Skeletal muscle tissue (tissue), 4 donors: Measurements from ENCODE around the gene RBMS1. TPM values are rescaled to one million over a fixed set of nuclear protein-coding genes. Genes with fewer than 3 reads are reported as not detected.

Experiments used
- H3K27ac ChIP-seq: one replicate; pipeline ENCODE4 v1.7.0; 2013; ENCODE audit warnings: mild to moderate bottlenecking, low read depth, low read length, inconsistent platforms
- H3K27me3 ChIP-seq, 3 donors: one replicate each; pipeline ENCODE4 v1.7.0; 2013; ENCODE audit warnings: low read length in 3 of 3; ENCODE audit not compliant: control insufficient read depth in 3 of 3, insufficient read depth in 3 of 3
- H3K36me3 ChIP-seq, 3 donors: one replicate each; pipeline ENCODE4 v1.7.0; 2013; ENCODE audit warnings: low read length in 3 of 3; ENCODE audit not compliant: control insufficient read depth in 3 of 3, insufficient read depth in 3 of 3
- H3K4me1 ChIP-seq, 3 donors: one replicate each; pipeline ENCODE4 v1.7.0; 2013; ENCODE audit warnings: low read length in 3 of 3, mild to moderate bottlenecking in 3 of 3; ENCODE audit not compliant: control insufficient read depth in 3 of 3, insufficient read depth in 3 of 3
- H3K4me3 ChIP-seq, 3 donors: one replicate each; pipeline ENCODE4 v1.7.0; 2013; ENCODE audit warnings: low read length in 3 of 3
- H3K9ac ChIP-seq, 3 donors: one replicate each; pipeline ENCODE4 v1.7.0; 2013; ENCODE audit warnings: low read length in 3 of 3, mild to moderate bottlenecking in 3 of 3, moderate library complexity in 2 of 3, low read depth in 1 of 3
- H3K9me3 ChIP-seq, 3 donors: one replicate each; pipeline ENCODE4 v1.7.0; 2013; ENCODE audit warnings: low read length in 3 of 3; ENCODE audit not compliant: control insufficient read depth in 3 of 3
- total RNA-seq: library from RNA; depleted of rRNA; stranded (reverse); fragments of >200 nt; gene quantifications from one replicate; pipeline ENCODE4 v1.2.3, GENCODE V29; 2014
- donor health status: Osteomylitis.

The RBMS1 gene
- total RNA-seq, 1 donor from 2014 or later, result 48.0 TPM

GRCh38 chr2:160322320-160322719 is 171.3 kb downstream of the RBMS1 start:
- Histone ChIP-seq H3K27ac (no peak overlapping the region), H3K4me3 (no peak overlapping the region), H3K9me3 (no peaks in the 10 kb centered on the region), H3K36me3 (no peaks in the 10 kb centered on the region), H3K27me3 (no peaks in the 10 kb centered on the region), H3K4me1 (peaks cover 21 to 27% (median 22%) of the 10 kb centered on the region in 3 donors), H3K9ac (no peak overlapping the region)

GRCh38 chr2:160321006-160321405 is 172.6 kb downstream of the RBMS1 start:
- Histone ChIP-seq H3K4me1 (peaks cover 26 to 29% (median 29%) of the 10 kb centered on the region in 3 donors), H3K9me3 (no peaks in the 10 kb centered on the region), H3K9ac (no peak overlapping the region), H3K4me3 (no peak overlapping the region), H3K27me3 (no peaks in the 10 kb centered on the region), H3K27ac (no peak overlapping the region), H3K36me3 (no peaks in the 10 kb centered on the region)

GRCh38 chr2:160319700-160320099 is 173.9 kb downstream of the RBMS1 start:
- Histone ChIP-seq H3K9me3 (no peaks in the 10 kb centered on the region), H3K9ac (no peak overlapping the region), H3K27me3 (no peaks in the 10 kb centered on the region), H3K4me3 (no peak overlapping the region), H3K4me1 (peaks cover 20 to 31% (median 30%) of the 10 kb centered on the region in 3 donors), H3K36me3 (no peaks in the 10 kb centered on the region), H3K27ac (no peak overlapping the region)

GRCh38 chr2:160318218-160318617 is 175.4 kb downstream of the RBMS1 start:
- Histone ChIP-seq H3K4me3 (no peak overlapping the region), H3K9ac (no peak overlapping the region), H3K4me1 (peaks cover 20 to 34% (median 33%) of the 10 kb centered on the region in 3 donors), H3K27ac (no peak overlapping the region), H3K9me3 (no peaks in the 10 kb centered on the region), H3K36me3 (no peaks in the 10 kb centered on the region), H3K27me3 (no peaks in the 10 kb centered on the region)

- Histone ChIP-seq H3K27ac (peak overlapping the region; percentile 1), H3K9ac (no peak overlapping the region), H3K4me3 (peak overlapping the region in 1 of 3 donors; percentile 25), H3K27me3 (no peaks in the 10 kb centered on the region), H3K4me1 (peaks cover 20 to 36% (median 34%) of the 10 kb centered on the region in 3 donors), H3K9me3 (no peaks in the 10 kb centered on the region), H3K36me3 (no peaks in the 10 kb centered on the region)
Observed at GRCh38 chr2:160317181-160318099, 176.2 kb downstream of the RBMS1 start.

GRCh38 chr2:160315337-160315736 is 178.3 kb downstream of the RBMS1 start:
- no peaks in the 10 kb centered on the region for H3K36me3 ChIP-seq
- peak overlapping the region in 1 of 3 donors; percentile 0 for H3K9ac ChIP-seq
- H3K4me3 ChIP-seq, result no peak overlapping the region

GRCh38 chr2:160310118-160310828 is 183.3 kb downstream of the RBMS1 start:
- H3K27ac ChIP-seq, result peak overlapping the region; percentile 34

More at GRCh38 chr2:160315337-160315736, 178.3 kb downstream of the RBMS1 start:
- no peaks in the 10 kb centered on the region for H3K9me3 ChIP-seq
- H3K27ac ChIP-seq, result peak overlapping the region; percentile 77
- no peaks in the 10 kb centered on the region for H3K27me3 ChIP-seq
- H3K4me1 ChIP-seq, result peaks cover 20 to 29% (median 29%) of the 10 kb centered on the region in 3 donors

GRCh38 chr2:160309585-160309984 is 184.0 kb downstream of the RBMS1 start:
- Histone ChIP-seq H3K36me3 (no peaks in the 10 kb centered on the region), H3K27ac (no peak overlapping the region), H3K9me3 (no peaks in the 10 kb centered on the region), H3K9ac (no peak overlapping the region), H3K27me3 (no peaks in the 10 kb centered on the region), H3K4me1 (peaks cover 7 to 18% (median 10%) of the 10 kb centered on the region in 3 donors), H3K4me3 (no peak overlapping the region)

More at GRCh38 chr2:160310118-160310828, 183.3 kb downstream of the RBMS1 start:
- peak overlapping the region; percentile 16 to 36 (median 23) for H3K4me3 ChIP-seq
- no peaks in the 10 kb centered on the region for H3K9me3 ChIP-seq
- no peaks in the 10 kb centered on the region for H3K36me3 ChIP-seq
- peaks cover 7 to 25% (median 17%) of the 10 kb centered on the region in 3 donors for H3K4me1 ChIP-seq
- peak overlapping the region; percentile 1 to 52 (median 32) for H3K9ac ChIP-seq
- H3K27me3 ChIP-seq, result no peaks in the 10 kb centered on the region

- H3K9ac ChIP-seq, result no peak overlapping the region
- H3K36me3 ChIP-seq, result no peaks in the 10 kb centered on the region
- peaks cover 7 to 19% (median 8%) of the 10 kb centered on the region in 3 donors for H3K4me1 ChIP-seq
- H3K27me3 ChIP-seq, result no peaks in the 10 kb centered on the region
- no peak overlapping the region for H3K27ac ChIP-seq
- no peaks in the 10 kb centered on the region for H3K9me3 ChIP-seq
- no peak overlapping the region for H3K4me3 ChIP-seq
Observed at GRCh38 chr2:160308915-160309314, 184.7 kb downstream of the RBMS1 start.
